AG10803 (cell line): ENCODE measurements around the gene RBM33.

Experiments used
- DNase-seq: peaks from one replicate; pipeline ENCODE4 v3.0.0; 2010; ENCODE audit warnings: low read depth
- H3K4me3 ChIP-seq: 2 replicates; pipeline ENCODE4 v1.5.1; 2011; ENCODE audit warnings: mild to moderate bottlenecking, low read length, control low read depth
- TF ChIP-seq, protein P1 (sequence below): conservative IDR thresholded peaks from 2 replicates; pipeline ENCODE4 v1.5.1; 2011; ENCODE audit warnings: mild to moderate bottlenecking, low read length, control low read depth, inconsistent platforms

Gene RBM33

DNA sequence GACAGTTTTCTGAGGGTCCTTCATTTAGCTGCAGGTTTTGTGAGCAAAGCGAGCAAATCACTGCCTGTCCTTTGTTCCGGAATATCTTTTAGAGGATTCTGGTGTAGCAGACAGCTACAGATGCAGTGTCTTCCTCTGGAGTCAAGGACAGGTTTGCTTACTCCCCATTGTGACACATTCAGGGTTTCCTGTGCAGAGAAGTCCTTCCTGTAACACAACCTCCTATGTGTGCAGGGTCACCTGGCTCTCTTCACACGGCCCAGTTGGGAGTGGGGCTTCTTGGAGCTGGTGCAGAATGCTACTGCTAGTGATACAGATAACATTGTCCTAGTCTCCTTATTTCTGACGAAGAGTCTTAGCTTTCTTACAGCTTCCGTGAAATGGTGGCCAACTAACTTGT, 47.9 kb downstream of the RBM33 start:
- no peak for DNase-seq

GRCh38 chr7:155693826-155694225, 49.4 kb downstream of the RBM33 start:
- no peak overlapping the region for H3K4me3 ChIP-seq
- DNase-seq, result no peak
- TF ChIP-seq, protein P1, sequence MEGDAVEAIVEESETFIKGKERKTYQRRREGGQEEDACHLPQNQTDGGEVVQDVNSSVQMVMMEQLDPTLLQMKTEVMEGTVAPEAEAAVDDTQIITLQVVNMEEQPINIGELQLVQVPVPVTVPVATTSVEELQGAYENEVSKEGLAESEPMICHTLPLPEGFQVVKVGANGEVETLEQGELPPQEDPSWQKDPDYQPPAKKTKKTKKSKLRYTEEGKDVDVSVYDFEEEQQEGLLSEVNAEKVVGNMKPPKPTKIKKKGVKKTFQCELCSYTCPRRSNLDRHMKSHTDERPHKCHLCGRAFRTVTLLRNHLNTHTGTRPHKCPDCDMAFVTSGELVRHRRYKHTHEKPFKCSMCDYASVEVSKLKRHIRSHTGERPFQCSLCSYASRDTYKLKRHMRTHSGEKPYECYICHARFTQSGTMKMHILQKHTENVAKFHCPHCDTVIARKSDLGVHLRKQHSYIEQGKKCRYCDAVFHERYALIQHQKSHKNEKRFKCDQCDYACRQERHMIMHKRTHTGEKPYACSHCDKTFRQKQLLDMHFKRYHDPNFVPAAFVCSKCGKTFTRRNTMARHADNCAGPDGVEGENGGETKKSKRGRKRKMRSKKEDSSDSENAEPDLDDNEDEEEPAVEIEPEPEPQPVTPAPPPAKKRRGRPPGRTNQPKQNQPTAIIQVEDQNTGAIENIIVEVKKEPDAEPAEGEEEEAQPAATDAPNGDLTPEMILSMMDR, result no peak

More for the DNA sequence above, 47.9 kb downstream of the RBM33 start:
- H3K4me3 ChIP-seq, result no peak overlapping the region
- TF ChIP-seq, protein P1, result no peak

DNA sequence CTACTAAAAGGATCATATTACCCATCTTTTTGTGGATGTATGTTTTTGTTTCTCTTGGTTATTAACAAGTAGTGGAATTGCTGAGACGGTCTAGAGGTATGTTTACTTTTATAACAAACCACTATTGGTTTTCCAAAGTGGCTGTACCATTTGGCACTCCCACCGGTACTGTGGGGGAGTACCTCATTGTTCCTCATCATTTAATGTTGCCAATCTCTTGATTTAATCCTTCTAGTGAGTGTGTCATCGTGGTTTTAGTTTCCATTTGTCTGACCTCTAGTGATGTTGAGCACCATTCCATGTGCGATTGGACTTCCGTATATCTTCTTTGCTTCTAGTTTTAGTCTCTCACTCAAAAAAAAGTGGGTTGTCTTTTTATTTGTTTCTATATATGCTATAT, 50.4 kb downstream of the RBM33 start:
- H3K4me3 ChIP-seq, result no peak overlapping the region
- TF ChIP-seq, protein P1, result no peak
- DNase-seq, result no peak

- TF ChIP-seq, protein P1, result no peak
- no peak for DNase-seq
- H3K4me3 ChIP-seq, result no peak overlapping the region
Observed at GRCh38 chr7:155696747-155697146, 52.3 kb downstream of the RBM33 start.

DNA sequence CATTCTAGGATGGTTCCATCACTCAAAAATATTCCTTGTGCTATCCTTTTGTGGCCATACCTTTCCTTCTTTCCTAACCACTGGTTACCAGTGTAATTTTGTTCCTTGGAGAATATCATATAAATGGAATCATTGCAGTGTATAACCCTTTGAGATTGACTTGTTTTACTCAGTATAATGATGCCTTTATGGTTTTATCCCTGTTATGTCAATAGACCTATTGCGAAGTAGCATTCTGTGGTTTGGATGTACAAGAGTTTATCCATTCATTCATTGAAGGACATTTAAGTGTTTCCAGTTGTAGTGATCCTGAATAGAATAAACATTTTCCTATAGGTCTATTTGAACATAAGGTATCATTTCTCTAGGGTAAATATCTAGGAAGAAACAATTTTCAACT, 54.2 kb downstream of the RBM33 start:
- DNase-seq, result peak; percentile 9
- no peak overlapping the region for H3K4me3 ChIP-seq
- TF ChIP-seq, protein P1, result no peak

GRCh38 chr7:155699180-155699579, 54.7 kb downstream of the RBM33 start:
- TF ChIP-seq, protein P1, result no peak
- no peak for DNase-seq
- H3K4me3 ChIP-seq, result no peak overlapping the region

DNA sequence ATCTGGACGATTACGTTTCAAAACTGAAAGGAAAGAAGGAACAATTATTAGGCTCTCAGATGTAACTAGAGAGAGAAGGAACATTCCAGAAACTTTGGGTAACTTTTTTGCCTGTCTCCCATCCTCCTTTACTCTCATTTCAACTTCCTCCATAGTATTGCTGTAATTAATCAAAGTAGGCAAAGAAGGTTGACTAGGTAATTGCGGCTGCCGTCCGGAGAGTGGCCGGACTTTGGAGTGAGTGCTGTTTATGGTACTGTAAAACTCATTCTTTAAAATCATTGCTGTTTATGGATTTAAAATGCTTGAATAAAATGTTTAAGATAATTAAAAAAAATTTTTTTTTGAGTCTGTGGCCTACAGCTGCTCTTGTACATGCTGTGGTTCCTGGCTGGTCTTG, 56.4 kb downstream of the RBM33 start:
- no peak overlapping the region for H3K4me3 ChIP-seq
- TF ChIP-seq, protein P1, result no peak
- no peak for DNase-seq
